ENCODE measurements around the gene RHEX.

The RHEX gene

GRCh38 chr1:206131037-206131436 is 78.1 kb downstream of the RHEX start:
- DNase-seq (ENCODE audit: low read depth): no peak
- H3K4me3 ChIP-seq (ENCODE audit: low read depth, low read length): no peak overlapping the region
- TF ChIP-seq CTCF (conservative IDR thresholded peaks at IDR 0.05; ENCODE audit: low read depth, low read length): no peak

DNA sequence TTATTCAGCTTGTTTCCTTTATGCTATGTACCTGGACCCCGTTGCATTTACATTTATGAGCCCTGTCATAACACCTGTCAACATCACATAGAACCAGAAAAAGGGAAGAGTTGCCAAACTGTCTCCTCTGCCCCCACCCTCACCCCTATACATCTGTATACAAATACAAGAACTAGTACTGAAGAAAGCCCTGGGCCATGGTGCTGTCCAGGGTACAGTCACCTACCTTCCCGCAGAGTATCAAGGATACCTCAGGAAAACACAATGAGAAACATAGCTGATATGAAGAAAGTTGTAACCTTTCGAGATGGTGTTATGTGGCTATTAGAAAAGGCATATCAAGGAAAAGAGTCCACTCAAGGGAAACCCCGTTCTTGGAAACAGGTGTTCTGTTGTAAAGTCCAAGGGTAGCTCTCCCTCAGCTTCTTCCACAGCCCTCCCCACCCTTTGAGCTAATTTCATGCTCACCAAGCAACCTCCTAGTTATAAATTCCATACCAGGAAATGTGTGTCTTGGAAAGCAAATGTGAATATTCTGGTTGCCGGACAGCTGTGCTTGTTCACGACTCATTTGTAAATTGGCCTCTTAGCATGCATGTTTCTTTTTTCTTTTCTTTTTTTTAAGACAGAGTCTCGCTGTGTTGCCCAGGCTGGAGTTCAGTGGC is 80.9 kb downstream of the RHEX start:
- no peak overlapping the region for H3K4me3 ChIP-seq (ENCODE audit: low read depth, low read length)
- TF ChIP-seq CTCF (conservative IDR thresholded peaks at IDR 0.05; ENCODE audit: low read depth, low read length): no peak
- DNase-seq (ENCODE audit: low read depth): no peak

GRCh38 chr1:206135248-206135647 is 82.3 kb downstream of the RHEX start:
- no peak for DNase-seq (ENCODE audit: low read depth)
- no peak overlapping the region for H3K4me3 ChIP-seq (ENCODE audit: low read depth, low read length)
- TF ChIP-seq CTCF (conservative IDR thresholded peaks at IDR 0.05; ENCODE audit: low read depth, low read length): no peak

DNA sequence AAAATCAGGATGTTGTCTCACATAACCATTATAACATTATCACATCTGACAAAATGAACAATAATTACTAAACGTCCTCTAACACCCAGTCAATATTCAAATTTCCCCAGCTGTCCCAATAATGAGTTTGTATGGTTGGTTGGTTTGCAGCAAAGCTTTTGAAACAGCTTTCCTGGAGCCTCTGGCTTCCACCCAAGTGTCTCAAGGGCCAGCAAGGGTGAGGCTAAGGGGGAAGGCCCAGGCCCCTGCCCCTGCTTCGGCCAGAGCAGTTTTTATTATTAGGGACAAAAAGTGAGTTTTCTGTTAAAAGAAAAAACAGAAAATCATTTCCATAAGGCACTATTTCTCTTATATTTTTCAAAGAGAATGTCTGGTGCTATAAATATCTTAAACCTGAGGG is 83.3 kb downstream of the RHEX start:
- DNase-seq (ENCODE audit: low read depth): no peak
- no peak for TF ChIP-seq CTCF (conservative IDR thresholded peaks at IDR 0.05; ENCODE audit: low read depth, low read length)
- H3K4me3 ChIP-seq (ENCODE audit: low read depth, low read length): no peak overlapping the region

GRCh38 chr1:206142011-206142410 is 89.0 kb downstream of the RHEX start:
- TF ChIP-seq CTCF (conservative IDR thresholded peaks at IDR 0.05; ENCODE audit: low read depth, low read length): no peak
- no peak overlapping the region for H3K4me3 ChIP-seq (ENCODE audit: low read depth, low read length)
- DNase-seq (ENCODE audit: low read depth): no peak

GRCh38 chr1:206142770-206143169 is 89.8 kb downstream of the RHEX start:
- no peak overlapping the region for H3K4me3 ChIP-seq (ENCODE audit: low read depth, low read length)
- DNase-seq (ENCODE audit: low read depth): no peak
- TF ChIP-seq CTCF (conservative IDR thresholded peaks at IDR 0.05; ENCODE audit: low read depth, low read length): no peak

GRCh38 chr1:206143537-206144172 is 90.7 kb downstream of the RHEX start:
- no peak overlapping the region for H3K4me3 ChIP-seq (ENCODE audit: low read depth, low read length)
- no peak for TF ChIP-seq CTCF (conservative IDR thresholded peaks at IDR 0.05; ENCODE audit: low read depth, low read length)
- no peak for DNase-seq (ENCODE audit: low read depth)

Data from choroid plexus epithelial cell (primary cell).